OCI-LY7 (cell line): ENCODE results near the gene ISYNA1. TPM values are rescaled to one million over a fixed set of nuclear protein-coding genes. Genes with fewer than 3 reads are reported as not detected.
"Not testable (repeated sequence)": the region's sequence is repeated elsewhere in the genome, so short reads cannot be mapped to it uniquely, and the experiment has no call there.

Experiments used
- BruUV-seq: library from RNA; stranded (reverse); fragments of 400-500 nt; replicated peaks from 2 replicates; lab custom pipeline; 2021; lab: Mats Ljungman, UMichigan
- CTCF ChIA-PET: fragments of 300-600 bp; sonication (Branson Sonifier 250); formaldehyde crosslinking; loops from one replicate; lab custom pipeline; 2022; ENCODE audit warnings: antibody characterized with exemption; ENCODE audit not compliant: unreplicated experiment; lab: Charles Lee
- POLR2A ChIA-PET: fragments of 300-600 bp; sonication (Branson Sonifier 250); formaldehyde crosslinking; loops from one replicate; lab custom pipeline; 2022; ENCODE audit warnings: antibody characterized with exemption; lab: Charles Lee
- DNase-seq: peaks from one replicate; pipeline ENCODE4 v3.0.0-alpha.2; 2015; ENCODE audit warnings: low spot score
- H2AFZ ChIP-seq: fragments of 200-600 bp; sonication (generic), shearing (Covaris generic); 2 replicates; pipeline ENCODE4 v1.6.1; 2014; ENCODE audit warnings: mild to moderate bottlenecking, antibody characterized with exemption, low read length, moderate library complexity
- H3K27ac ChIP-seq: fragments of 200-600 bp; sonication (generic); 2 replicates; pipeline ENCODE4 v1.5.1; 2014; ENCODE audit warnings: mixed run types, low read depth, mild to moderate bottlenecking, moderate library complexity, low read length, inconsistent platforms; ENCODE audit not compliant: poor library complexity, severe bottlenecking
- H3K36me3 ChIP-seq: fragments of 200-600 bp; sonication (generic); 2 replicates; pipeline ENCODE4 v1.6.1; 2014; ENCODE audit warnings: mild to moderate bottlenecking, antibody characterized with exemption, low read length, moderate library complexity, mixed read lengths; ENCODE audit not compliant: insufficient read depth
- H3K4me1 ChIP-seq: fragments of 200-600 bp; sonication (generic); 2 replicates; pipeline ENCODE4 v1.5.1; 2014; ENCODE audit warnings: mild to moderate bottlenecking, low read length; ENCODE audit not compliant: insufficient read depth, poor library complexity, severe bottlenecking
- H3K4me2 ChIP-seq: fragments of 200-600 bp; sonication (generic); 2 replicates; pipeline ENCODE4 v1.6.1; 2014; ENCODE audit warnings: mild to moderate bottlenecking, low read length
- H3K4me3 ChIP-seq: fragments of 200-600 bp; sonication (generic); 2 replicates; pipeline ENCODE4 v1.5.1; 2014; ENCODE audit warnings: mild to moderate bottlenecking, low read depth, low read length; ENCODE audit not compliant: poor library complexity, severe bottlenecking
- H3K79me2 ChIP-seq: fragments of 200-600 bp; sonication (generic); 2 replicates; pipeline ENCODE4 v1.6.1; 2016; ENCODE audit warnings: low read depth, mild to moderate bottlenecking, low read length, moderate library complexity, mixed read lengths; ENCODE audit not compliant: insufficient read depth
- H3K9me2 ChIP-seq: fragments of 200-600 bp; sonication (generic); 2 replicates; pipeline ENCODE4 v1.6.1; 2016; ENCODE audit warnings: mild to moderate bottlenecking, low read length, mixed read lengths; ENCODE audit not compliant: insufficient read depth
- H3K9me3 ChIP-seq: fragments of 200-600 bp; sonication (generic); 2 replicates; pipeline ENCODE4 v1.6.1; 2014; ENCODE audit warnings: mild to moderate bottlenecking, mixed run types, low read length, mixed read lengths
- H4K20me1 ChIP-seq: fragments of 200-600 bp; sonication (generic); 2 replicates; pipeline ENCODE4 v1.6.1; 2014; ENCODE audit warnings: mild to moderate bottlenecking, antibody characterized with exemption, low read length, moderate library complexity, mixed read lengths; ENCODE audit not compliant: insufficient read depth
- CTCF ChIP-seq: fragments of 200-600 bp; sonication (generic); conservative IDR thresholded peaks from 2 replicates; pipeline ENCODE4 v1.5.1; 2014; ENCODE audit warnings: mild to moderate bottlenecking, antibody characterized with exemption, low read length, moderate library complexity, mixed read lengths
- EZH2phosphoT487 ChIP-seq: fragments of 200-600 bp; sonication (generic); IDR thresholded peaks from 2 replicates; pipeline ENCODE4 v1.6.1; 2018; ENCODE audit warnings: low read depth, borderline replicate concordance, mild to moderate bottlenecking, mixed run types, antibody characterized with exemption, low read length, moderate library complexity, mixed read lengths
- intact Hi-C: fragments of 100-400 bp; cut with micrococcal nuclease; formaldehyde crosslinking; loops from one replicate; pipeline ENCODE4 v1.10.0; 2022; ENCODE audit not compliant: unreplicated experiment
- total RNA-seq, 2 experiments: library from RNA; depleted of rRNA in 1 of 2; stranded (reverse); fragments of >200 nt in 1 of 2; shearing (Covaris generic) in 1 of 2; gene quantifications; 2 replicates each; pipeline ENCODE4 v1.2.3, GENCODE V29; 2014 to 2022

The ISYNA1 gene
- total RNA-seq, 2 experiments from 2014 or later = 1.8 to 8.9 TPM

GRCh38 chr19:18402455-18403248, 35.3 kb downstream of the ISYNA1 start:
- H3K36me3 ChIP-seq, POLR2A ChIA-PET, CTCF ChIA-PET, H3K9me3 ChIP-seq, H3K79me2 ChIP-seq, BruUV-seq, H4K20me1 ChIP-seq, DNase-seq, H3K9me2 ChIP-seq: not testable (repeated sequence)
- Histone ChIP-seq H3K27ac (peak overlapping the region; percentile 75), H3K4me1 (peaks cover 48% of the 10 kb centered on the region), H3K4me3 (peak overlapping the region; percentile 56), H3K4me2 (peak overlapping the region; percentile 66), H2AFZ (peak overlapping the region; percentile 52)
- intact Hi-C loops = loop anchor here (2.0 kb wide), 1 partner anchor 54 kb away; no protein-coding TSS in a partner anchor

DNA sequence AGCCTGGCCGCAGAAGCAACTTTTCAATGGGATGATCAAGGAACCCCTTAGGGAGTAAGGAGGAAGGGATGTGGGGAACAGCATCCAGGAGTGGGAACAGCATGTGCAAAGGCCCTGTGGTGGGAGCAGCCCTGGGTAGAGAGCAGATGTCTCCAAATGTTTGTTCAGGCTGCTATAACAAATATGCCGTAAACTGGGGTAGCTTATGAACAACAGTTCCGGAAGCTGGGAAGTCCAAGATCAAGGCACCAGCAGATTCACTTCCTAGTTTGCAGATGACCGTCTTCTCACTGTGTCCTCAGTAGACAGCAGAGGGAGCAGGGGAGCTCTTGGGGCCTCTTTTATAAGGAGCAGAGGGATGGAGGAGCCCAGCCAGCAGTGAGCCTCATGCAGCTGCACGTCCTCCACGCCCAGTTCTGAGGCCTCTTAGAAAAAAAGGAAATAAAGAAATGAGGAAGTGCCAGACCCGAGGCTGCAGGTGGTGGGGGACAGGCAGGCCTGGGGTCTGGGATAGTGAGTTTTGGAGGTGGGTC, 36.3 kb downstream of the ISYNA1 start:
- no peaks in the 10 kb centered on the region for H4K20me1 ChIP-seq
- no peaks in the 10 kb centered on the region for H3K9me2 ChIP-seq
- peak overlapping the region; percentile 75 for H3K27ac ChIP-seq
- BruUV-seq = no TSS peak
- CTCF ChIA-PET = no interaction called here
- POLR2A ChIA-PET = interaction anchor here (0.6 to 0.8 kb wide), 2 partner anchors 110 to 122 kb away, joined by 3 read pairs; no protein-coding TSS in a partner anchor
- H3K36me3 ChIP-seq = no peaks in the 10 kb centered on the region
- peak; percentile 96 for DNase-seq
- peak overlapping the region; percentile 66 for H3K4me2 ChIP-seq
- H3K4me1 ChIP-seq = peaks cover 58% of the 10 kb centered on the region
- H3K9me3 ChIP-seq = no peaks in the 10 kb centered on the region
- TF ChIP-seq CTCF = peak; percentile 78
- TF ChIP-seq EZH2phosphoT487 = no peak
- H3K79me2 ChIP-seq = no peaks in the 10 kb centered on the region
- peak overlapping the region; percentile 56 for H3K4me3 ChIP-seq
- intact Hi-C loops = loop anchor here (2.0 kb wide), 1 partner anchor 53 kb away; no protein-coding TSS in a partner anchor
- peak overlapping the region; percentile 68 for H2AFZ ChIP-seq

DNA sequence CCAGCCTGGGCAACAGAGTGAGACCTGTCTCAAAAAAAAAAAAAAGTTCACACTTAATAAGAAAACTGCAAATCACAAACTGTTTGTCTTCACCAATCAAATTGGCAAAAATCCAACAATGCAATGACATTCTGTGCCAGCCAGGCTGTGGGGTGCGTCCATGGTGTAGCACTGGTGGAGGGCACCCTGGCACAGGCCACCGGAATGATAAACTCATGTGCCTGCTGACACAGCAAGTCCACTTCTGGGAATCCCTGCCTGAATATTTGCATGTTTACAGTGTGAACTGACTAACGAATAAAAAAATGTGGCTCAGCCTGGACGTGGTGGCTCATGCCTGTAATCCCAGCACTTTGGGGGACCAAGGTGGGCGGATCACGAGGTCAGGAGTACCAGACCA, 38.9 kb downstream of the ISYNA1 start:
- Histone ChIP-seq H3K27ac (no peak overlapping the region), H3K9me2 (no peaks in the 10 kb centered on the region), H4K20me1 (no peaks in the 10 kb centered on the region), H3K36me3 (no peaks in the 10 kb centered on the region), H3K4me3 (no peak overlapping the region), H3K9me3 (no peaks in the 10 kb centered on the region), H3K79me2 (no peaks in the 10 kb centered on the region), H2AFZ (no peak overlapping the region), H3K4me2 (no peak overlapping the region), H3K4me1 (peaks cover 59% of the 10 kb centered on the region)
- ChIA-PET POLR2A (no interaction called here), CTCF (no interaction called here)
- no peak for DNase-seq
- TF ChIP-seq EZH2phosphoT487 (no peak), CTCF (no peak)
- no TSS peak for BruUV-seq
- intact Hi-C loops = no loop called here
